Stimulated activated CD4-positive, alpha-beta T cell treated with anti-CD3 and anti-CD28 coated beads, Interleukin-2, amount 100 ng/mL, for 48 hours (primary cell): Measurements from ENCODE around the gene ZNF189.
"Not testable (repeated sequence)": the region's sequence is repeated elsewhere in the genome, so short reads cannot be mapped to it uniquely, and the experiment has no call there.

Experiments used
- DNase-seq, 2 donors: peaks; one replicate each; pipeline ENCODE4 v3.0.0-alpha.2; 2020

The ZNF189 gene

DNA sequence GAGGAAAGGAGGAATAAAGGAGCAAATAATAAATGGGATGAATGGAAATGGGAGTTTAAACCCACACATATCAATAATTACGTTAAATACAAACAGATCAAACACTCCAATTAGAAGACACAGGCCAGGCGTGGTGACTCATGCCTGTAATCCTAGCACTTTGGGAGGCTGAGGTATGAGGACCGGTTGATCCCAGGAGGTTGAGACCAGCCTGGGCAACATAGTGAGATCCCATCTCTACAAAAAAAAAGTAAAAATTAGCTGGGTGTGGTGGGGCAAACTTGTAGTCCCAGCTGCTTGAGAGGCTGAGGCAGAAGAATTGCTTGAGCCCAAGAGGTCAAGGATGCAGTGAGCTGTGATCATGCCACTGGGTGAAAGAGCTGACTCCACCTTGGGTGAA lies 17.5 kb upstream of the ZNF189 start:
- DNase-seq: no peak

DNA sequence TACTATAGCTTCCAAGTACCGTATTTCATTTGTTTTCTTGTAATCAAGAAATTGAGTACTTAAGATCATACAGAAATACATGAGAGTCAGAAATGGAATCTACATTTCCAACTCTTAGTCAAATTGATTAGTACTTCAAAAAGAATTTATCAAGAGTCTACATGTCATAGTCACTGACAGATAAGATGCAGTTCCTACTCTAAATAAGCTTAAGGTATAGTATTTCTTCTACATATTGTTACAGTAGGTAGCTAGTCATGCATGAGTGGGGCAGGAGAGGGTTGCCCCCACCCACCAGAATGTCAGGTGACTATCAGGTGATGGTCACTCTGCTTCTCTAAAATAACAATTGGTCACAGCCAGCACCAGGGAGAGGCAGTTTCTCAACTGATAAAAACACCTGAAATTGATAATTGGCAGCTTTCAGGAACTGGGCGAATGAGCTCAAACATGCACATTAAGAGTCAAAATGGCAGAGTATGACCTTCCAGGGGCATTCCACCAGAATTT lies 16.8 kb upstream of the ZNF189 start:
- no peak for DNase-seq

DNA sequence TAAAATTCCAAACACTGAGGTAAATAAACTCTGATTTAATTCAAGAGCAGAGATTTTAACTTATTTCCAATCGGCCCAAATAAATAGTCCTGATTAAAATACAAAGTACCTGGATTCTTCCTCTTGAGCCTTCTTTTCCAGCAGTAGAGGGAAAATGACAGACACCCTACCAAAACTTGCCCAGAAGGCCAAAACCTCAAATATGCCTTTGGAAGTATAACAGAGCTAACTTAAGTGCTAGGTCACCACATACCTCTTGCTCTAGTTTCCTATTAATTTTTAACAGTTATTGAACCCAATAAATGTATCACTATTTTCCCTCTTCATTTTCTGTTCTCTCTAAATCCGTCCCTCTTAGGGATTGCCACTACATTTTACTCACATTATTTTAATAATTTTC lies 15.3 kb upstream of the ZNF189 start:
- no peak for DNase-seq

DNA sequence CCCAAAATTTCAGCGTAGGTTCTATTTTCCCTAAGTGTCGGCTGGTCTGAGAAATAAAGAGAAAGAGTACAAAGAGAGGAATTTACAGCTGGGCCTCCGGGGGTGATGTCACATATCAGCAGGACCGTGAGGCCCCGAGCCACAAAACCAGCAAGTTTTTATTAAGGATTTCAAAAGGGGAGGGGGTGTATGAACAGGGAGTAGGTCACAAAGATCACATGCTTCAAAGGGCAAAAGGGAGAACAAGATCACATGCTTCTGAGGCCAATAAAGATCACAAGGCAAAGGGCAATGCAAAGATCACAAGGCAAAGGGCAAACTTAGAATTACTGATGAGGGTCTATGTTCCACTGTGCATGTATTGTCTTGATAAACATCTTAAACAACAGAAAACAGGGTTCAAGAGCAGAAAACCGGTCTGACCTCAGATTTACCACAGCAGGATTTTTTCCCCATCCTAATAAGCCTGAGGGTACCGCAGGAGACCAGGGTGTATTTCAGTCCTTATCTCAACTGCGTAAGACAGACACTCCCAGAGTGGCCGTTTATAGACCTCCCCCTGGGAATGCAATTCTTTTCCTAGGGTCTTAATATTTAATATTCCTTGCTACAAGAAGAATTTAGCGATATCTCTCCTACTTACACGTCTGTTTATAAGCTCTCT lies 13.6 kb upstream of the ZNF189 start, which contains the start of gene BAAT:
Gene BAAT, minus strand, starts transcription at position 134 of the 664 bp plus-strand sequence. CDS start 13,602 bp downstream, outside the sequence.
- not testable (repeated sequence) for DNase-seq

DNA sequence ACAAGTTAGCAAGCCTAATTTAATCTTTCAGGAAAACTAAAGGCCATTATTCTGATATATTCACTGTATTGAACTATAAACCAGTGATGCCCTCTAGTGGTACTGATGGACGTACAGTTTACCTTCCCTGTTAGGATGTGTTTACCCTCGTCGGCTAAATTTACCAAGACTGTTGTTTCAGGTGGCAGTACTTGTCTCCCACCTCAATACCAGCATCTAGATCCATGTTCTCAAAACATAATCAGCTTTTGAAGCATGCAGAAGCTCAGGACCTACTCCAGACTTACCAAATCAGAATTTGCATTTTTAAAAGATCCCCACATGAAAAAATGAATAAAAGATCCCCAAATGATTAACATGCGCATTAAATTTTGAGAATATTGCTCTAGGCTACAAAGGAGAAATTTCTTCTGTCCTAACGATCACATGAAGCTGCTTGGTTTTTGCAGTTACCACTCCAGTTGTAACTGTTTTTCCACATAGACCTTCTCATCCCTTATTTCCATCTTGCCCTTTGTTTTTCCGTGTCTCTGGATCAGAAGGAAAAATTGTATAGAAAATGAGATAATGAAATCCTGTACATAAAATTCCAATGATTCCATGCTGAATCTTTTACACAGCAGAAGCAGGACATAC lies 10.7 kb upstream of the ZNF189 start:
- no peak for DNase-seq

DNA sequence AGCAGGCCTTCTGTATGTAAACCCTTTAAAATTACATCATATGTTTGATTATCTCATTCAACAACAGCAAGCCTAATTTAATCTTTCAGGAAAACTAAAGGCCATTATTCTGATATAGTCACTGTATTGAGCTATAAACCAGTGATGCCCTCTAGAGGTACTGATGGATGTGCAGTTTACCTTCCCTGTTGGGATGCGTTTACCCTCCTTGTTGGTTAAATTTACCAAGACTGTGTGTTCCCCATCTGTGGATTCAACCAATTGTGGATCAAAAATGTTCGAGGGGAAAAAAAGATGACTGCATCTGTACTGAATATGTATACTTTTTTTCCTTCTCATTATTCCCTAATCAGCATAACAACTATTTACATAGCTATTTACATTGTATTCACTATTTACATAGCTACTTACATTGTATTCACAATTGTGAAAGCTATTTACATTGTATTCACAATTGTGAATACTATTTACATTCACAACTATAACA lies 10.1 kb upstream of the ZNF189 start:
- DNase-seq: no peak

DNA sequence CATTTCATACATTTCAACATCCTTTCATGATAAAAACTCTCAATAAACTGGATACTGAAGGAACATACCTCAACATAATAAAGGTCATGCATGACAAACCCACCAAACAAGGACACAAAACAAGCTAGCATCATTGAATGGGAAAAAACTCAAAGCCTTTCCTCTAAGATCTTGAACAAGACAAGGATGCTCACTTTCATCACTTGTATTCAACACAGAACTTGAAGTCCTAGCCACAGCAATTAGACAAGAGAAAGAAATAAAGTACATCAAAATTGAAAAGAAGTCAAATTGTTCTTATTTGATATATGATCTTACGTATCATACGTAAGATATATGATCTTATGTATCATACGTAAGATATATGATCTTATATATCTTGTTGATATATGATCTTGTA lies 5.5 kb upstream of the ZNF189 start:
- DNase-seq: no peak

DNA sequence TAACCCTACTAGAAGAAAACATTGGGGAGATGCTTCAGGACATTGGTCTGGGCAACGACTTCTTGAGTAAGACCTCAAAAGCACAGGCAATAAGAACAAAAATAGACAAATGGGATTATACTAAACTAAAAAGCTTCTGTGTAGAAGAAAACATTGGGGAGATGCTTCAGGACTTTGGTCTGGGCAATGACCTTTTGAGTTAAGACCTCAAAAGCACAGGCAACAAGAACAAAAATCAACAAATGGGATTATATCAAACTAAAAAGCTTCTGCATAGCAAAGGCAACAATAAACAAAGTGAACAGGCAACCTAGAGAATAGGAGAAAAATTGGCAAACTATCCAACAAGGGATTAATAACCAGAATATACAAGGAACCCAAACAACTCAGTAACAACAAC lies 4.0 kb upstream of the ZNF189 start:
- no peak for DNase-seq

DNA sequence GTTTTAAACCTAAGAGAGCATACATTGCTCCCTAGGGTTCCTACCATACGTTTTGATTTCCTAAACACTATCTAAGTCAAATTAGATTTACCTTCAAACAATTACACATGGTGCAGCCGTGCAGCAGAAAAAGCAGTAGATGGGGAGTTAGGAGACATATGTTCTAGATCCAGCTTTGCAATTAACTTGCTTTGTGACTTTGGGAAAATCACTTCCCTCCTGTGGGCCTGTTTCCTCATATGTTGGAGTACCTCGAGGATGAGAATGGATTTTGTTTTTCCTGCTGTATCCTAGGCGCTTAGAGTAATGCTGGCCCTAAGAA lies 944 bp upstream of the ZNF189 start:
- DNase-seq: no peak

DNA sequence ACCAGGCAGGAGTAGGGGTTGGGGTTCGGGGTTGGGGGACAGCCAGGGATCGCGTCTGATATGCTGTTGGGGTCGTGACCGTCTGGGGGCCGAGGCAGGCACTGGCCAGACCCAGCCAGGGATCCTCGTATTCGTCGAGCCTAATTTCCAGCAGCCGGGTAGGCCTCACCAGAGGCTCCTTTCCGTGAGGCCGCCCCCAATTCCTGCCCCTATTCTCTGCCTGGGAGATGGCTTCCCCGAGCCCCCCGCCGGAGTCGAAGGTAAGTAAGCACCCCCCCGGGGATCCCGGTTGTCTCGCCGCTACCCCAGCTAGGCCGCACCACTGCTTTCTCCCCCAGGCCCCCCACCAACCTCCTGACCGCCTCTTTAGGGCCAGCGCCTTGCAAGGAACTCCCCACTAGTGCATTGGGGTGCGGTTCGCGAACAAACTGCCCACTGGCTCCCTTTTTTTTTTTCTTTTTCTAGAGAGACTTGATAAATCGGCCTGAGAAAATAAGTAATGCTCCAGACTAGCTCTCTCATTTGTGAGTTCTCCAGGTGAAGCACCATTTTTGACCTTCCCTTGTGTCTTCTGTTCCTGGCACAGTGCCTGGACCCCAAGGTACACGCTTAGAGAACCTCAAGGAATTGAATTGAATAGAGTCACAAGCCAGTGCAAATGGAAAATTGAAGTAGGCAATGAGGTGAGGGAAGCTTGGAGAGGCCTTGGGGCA lies 435 bp downstream of the ZNF189 start:
- DNase-seq: no peak

DNA sequence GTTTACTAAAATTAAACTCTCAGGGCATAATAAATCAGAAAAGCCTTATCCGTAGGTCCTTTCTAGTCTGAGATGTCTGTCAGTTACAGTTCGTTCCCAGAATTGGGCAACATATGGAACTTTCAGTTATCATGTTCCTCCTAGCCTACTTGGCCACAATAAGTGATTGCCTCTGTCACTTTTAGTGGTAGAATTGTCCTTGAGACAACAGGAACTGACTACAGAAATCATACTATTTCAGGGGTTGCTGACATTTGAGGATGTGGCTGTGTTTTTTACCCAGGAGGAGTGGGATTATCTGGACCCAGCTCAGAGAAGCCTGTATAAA lies 956 bp downstream of the ZNF189 start:
- no peak for DNase-seq

DNA sequence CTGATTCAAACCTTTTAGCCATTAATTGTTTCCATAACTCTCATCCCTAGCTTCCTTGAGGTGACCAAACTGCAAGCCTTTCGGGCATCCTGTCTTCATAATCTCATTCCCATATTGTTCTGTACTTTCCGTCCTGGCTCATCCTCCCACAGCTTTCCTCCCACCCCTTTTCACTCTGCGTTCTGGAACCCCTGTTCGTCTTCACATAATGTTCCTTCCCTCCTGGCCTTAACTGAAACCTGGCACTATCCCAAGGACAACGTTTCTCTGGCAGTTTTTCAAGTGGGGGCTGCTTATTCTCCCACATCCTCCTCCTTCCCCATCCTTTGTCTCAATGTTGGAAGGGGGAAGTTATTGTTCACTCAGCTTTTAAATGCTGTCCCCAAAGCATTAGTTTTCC lies 1.5 kb downstream of the ZNF189 start:
- no peak for DNase-seq

DNA sequence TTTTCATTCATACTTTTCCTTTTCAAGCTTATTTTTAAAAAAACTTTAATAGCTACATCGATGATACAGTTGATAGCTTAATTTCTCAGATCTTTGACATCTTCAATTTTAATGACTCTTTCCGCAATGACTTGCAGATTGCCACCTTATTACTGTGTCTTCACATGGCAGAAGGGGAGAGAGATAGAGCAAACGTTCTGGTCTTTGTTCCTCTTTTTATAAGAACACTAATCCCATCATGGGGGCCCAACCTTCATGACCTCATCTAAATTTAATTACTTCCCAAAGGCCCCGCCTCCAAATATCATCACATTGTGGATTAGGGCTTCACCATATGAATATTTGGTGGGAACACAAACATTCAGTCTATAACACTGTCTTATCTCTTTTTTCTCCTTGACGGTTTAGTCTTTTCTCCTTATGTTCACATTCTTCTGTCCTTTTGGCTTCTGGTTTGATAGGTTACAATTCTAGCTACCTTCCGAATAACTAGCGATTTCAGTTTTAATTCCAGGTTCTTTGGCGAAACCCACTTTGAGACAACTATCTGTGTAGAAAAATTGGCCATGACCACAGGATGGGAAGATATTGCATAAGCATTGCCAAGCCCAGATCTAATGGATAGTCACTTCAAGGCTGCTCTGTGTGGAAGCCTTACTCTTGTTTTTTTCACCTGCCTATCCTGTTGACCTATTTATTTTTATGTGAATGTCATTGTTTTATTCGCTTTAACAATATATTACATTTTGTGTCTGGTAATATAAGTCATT lies 5.0 kb downstream of the ZNF189 start:
- no peak for DNase-seq

DNA sequence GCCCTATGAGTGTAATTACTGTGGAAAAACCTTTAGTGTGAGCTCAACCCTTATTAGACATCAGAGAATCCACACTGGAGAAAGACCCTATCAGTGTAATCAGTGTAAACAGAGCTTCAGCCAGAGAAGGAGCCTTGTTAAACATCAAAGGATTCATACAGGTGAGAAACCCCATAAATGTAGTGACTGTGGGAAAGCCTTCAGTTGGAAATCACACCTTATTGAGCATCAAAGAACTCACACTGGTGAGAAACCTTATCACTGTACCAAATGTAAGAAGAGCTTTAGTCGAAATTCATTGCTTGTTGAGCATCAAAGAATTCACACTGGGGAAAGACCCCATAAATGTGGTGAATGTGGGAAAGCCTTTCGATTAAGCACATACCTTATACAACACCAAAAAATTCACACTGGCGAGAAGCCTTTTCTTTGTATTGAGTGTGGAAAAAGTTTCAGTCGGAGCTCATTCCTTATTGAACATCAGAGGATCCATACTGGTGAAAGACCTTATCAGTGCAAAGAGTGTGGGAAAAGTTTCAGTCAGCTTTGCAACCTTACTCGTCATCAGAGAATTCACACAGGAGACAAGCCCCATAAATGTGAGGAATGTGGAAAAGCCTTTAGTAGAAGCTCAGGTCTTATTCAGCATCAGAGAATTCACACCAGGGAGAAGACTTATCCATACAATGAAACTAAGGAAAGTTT lies 9.9 kb downstream of the ZNF189 start:
- DNase-seq: no peak

DNA sequence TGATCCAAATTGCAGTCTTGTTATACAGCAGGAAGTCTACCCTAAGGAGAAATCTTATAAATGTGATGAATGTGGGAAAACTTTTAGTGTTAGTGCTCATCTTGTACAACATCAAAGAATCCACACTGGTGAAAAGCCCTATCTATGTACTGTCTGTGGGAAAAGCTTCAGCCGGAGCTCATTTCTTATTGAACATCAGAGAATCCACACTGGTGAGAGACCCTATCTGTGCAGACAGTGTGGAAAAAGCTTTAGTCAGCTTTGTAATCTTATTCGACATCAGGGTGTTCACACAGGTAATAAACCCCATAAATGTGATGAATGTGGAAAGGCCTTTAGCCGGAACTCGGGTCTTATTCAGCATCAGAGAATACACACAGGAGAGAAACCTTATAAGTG lies 10.4 kb downstream of the ZNF189 start:
- DNase-seq: no peak

DNA sequence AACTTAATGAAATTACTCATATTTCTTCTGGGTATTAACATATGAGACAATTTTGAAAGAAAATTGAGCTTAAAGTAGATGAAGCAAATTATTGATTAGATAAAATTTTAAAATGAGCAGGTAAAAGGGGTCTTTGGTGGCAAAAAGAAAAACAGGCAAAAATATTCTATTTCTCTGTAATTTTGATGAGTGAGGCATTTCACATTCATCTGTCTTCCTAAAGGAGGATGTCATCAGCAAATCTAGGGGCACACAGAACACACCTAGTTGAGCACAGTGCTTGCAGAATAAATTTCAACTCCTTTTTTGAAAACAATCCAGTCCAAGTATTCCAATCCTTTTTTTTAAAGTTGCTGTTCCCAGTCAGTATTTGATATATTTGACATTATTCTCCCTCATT lies 16.2 kb downstream of the ZNF189 start:
- DNase-seq: no peak

DNA sequence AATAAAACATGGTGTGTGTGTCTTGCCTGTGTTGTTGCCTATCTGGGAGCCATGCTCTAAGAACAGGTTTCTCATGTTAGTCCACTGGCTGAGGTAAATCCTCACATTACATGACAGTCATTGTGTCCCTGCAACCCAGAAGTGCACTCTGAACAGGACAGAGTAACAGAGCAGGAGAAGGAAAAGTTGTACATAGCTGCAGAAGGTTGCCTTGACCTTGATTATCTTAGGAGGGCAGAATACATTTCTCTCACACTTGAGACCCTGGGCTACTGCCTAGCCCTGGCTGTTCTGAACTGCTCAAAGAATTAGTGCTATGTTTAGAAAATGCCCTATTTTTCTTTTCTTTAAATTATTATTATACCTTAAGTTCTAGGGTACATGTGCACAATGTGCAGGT lies 16.9 kb downstream of the ZNF189 start:
- no peak for DNase-seq

DNA sequence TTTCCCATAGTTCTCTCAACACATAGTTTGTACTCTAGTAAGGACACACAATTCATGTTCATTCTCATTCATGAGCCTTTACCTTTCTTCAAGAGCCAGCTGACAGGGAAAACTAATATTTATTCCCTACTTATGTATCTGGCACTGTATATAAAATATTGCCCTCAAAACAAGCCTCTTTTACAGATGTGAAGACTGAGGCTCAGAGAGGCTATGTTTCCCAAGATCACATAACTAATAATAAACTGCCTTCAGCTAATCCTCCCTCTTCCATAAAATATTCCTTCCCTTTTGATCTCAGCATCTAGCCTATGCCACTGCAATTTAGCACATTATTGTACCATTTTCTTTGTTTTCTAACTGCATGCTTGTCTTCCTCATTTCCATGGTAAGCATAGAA lies 18.7 kb downstream of the ZNF189 start:
- DNase-seq: no peak

DNA sequence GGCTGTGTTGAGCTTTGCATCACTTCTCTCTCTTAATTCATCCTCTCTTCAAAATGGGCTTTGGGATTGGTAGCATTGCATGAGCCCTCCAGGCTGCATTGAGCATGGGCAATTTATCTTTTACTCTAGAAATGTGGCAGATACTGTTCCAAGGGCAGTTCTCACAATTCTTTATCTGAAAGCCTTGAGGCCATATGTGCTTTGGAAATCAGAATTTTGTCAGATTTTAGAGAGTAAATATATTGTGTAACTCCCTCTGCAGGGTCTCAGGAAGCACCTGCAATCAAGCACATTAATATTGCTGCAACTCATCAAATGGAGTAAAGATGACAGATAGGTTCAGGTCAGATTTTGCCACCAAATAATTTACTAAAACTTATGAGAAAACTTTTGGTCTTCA lies 19.3 kb downstream of the ZNF189 start:
- DNase-seq: no peak

DNA sequence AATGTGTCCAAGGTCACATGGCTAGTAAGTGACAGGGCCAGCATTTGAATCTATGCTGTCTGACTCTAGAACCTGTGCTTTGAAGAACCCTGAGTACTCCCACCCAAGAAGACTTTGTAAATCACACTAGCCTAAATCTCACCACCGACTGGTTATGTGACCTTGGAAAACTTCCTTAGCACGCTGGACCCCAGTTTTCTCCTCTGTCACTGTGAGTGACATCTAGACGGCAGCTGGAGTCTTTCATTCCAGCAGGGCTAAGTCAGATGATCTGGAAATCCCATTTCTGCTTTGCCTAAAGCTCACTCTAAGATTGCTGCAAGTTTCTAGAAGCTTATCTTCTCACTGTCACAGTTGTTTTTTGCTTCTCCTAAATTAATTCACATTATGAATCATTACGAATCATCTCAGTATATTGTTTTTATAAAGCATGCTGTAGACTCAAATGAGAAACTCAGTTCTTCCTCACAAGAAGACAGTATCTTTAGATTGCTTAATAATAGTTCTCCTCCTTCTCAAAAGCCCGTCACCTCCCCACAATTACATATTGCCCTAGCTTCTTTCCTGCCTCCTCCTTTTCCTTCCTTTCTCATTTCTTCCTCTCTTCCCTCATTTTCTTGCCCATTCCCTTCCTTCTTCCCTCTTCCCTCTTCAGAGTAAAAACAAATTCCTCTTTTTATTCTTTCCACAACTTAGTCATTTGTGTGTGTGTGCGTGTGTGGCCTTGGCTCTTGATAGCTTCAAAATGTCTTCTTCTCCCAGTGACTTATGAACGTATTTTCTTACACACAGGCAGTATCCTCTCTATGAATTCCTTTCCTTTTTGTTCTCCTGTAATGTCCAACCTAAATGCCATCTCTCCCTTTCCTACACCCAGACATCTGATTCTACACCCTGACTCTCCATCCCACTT lies 20.1 kb downstream of the ZNF189 start:
- no peak for DNase-seq

DNA sequence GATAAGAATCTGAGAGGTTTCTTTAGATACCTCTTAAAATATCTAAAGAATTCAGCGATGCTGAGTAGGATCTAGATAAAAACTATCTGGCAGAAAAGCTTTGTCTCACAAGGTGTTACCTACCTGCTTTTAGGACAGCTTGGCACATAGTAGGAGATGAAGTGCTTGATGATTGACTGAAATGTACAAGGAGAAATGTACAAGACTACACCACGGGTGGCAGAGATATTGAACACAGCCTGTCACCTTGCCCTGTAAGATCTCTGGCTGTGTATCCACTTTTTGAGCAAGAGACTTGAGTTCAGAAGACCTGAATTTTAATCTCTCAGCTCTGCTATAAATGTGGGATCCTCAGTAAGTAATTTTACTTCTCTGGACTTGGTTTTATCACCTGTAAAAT lies 21.2 kb downstream of the ZNF189 start:
- DNase-seq: no peak

DNA sequence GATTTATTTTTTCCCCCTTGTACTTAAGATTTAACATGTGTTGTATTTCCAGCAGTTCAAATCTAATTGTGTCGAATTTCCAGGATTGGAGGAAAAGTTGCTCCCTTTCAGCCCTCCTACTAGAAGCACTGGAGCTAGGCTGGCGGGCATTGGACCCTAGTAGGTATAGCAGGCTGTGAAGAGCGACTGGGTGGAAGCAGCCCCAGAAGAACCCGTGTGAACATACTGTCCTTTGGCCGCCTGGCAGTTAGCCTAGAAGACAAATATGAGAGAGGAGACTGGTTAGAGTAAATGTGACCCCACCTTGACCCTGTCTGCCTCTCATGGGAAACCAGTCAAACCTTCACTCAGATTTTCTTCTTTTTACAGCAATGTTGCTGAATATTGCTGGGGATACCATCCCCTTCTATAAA lies 23.0 kb downstream of the ZNF189 start:
- DNase-seq: no peak
